UCSD-AML1 (cell line): ENCODE measurements around the gene BBOX1.
"Not testable (repeated sequence)": the region's sequence is repeated elsewhere in the genome, so short reads cannot be mapped to it uniquely, and the experiment has no call there.

Experiments used
- DNase-seq: peaks from one replicate; lab custom pipeline; 2025; ENCODE audit not compliant: unreplicated experiment; lab: John Stamatoyannopoulos, UW

The BBOX1 gene

GRCh38 chr11:27040302-27041115 is at the start of gene BBOX1:
Gene BBOX1, plus strand, starts transcription at chr11:27040815. Its CDS starts 14,616 bp downstream, at chr11:27055431.
- no peak for DNase-seq

GRCh38 chr11:26992031-26992541 is 48.5 kb upstream of the BBOX1 start:
- DNase-seq, result no peak

- DNase-seq, result no peak
Measured at GRCh38 chr11:26993965-26994457, 46.6 kb upstream of the BBOX1 start, which contains the start of gene FIBIN. Gene FIBIN, plus strand, starts transcription at chr11:26994112. Its CDS starts 415 bp downstream, at chr11:26994527.

- DNase-seq, result no peak
Measured at GRCh38 chr11:26994631-26995095, 46.0 kb upstream of the BBOX1 start.

- no peak for DNase-seq
Measured at GRCh38 chr11:26995701-26996460, 44.7 kb upstream of the BBOX1 start.

GRCh38 chr11:26997378-26997777 is 43.2 kb upstream of the BBOX1 start:
- DNase-seq, result no peak

- DNase-seq, result not testable (repeated sequence)
Measured at GRCh38 chr11:27001136-27001730, 39.4 kb upstream of the BBOX1 start.

- DNase-seq, result no peak
Measured at GRCh38 chr11:27002431-27002830, 38.2 kb upstream of the BBOX1 start.

GRCh38 chr11:27002838-27003237 is 37.8 kb upstream of the BBOX1 start:
- DNase-seq, result no peak

GRCh38 chr11:27004103-27004502 is 36.5 kb upstream of the BBOX1 start:
- DNase-seq, result no peak

- no peak for DNase-seq
Measured at GRCh38 chr11:27008811-27009535, 31.6 kb upstream of the BBOX1 start.

GRCh38 chr11:27011560-27012233 is 28.9 kb upstream of the BBOX1 start:
- DNase-seq, result no peak

- no peak for DNase-seq
Measured at GRCh38 chr11:27012234-27012921, 28.2 kb upstream of the BBOX1 start.

GRCh38 chr11:27013781-27014361 is 26.7 kb upstream of the BBOX1 start:
- no peak for DNase-seq

- DNase-seq, result no peak
Measured at GRCh38 chr11:27018902-27019529, 21.6 kb upstream of the BBOX1 start.

GRCh38 chr11:27020751-27021150 is 19.9 kb upstream of the BBOX1 start:
- DNase-seq, result no peak

- no peak for DNase-seq
Measured at GRCh38 chr11:27022659-27023251, 17.9 kb upstream of the BBOX1 start.

GRCh38 chr11:27024865-27025264 is 15.8 kb upstream of the BBOX1 start:
- no peak for DNase-seq
